Measurements from ENCODE around the gene ZNF219. TPM values are rescaled to one million over a fixed set of nuclear protein-coding genes. Genes with fewer than 3 reads are reported as not detected.

ZNF219 gene
- total RNA-seq, 1 experiment from 2014 or later, result 84.5 TPM

GRCh38 chr14:21123429-21123828 is 25.0 kb upstream of the ZNF219 start:
- Histone ChIP-seq H3K27ac (ENCODE audit: insufficient read length, low read depth, low read length) (no peak overlapping the region), H3K14ac (ENCODE audit: insufficient read depth, low read length) (no peak overlapping the region), H2BK15ac (ENCODE audit: low read depth, low read length) (no peak overlapping the region), H2BK20ac (ENCODE audit: low read depth, low read length, poor library complexity, severe bottlenecking) (no peak overlapping the region), H3K9ac (ENCODE audit: extremely low read depth, insufficient read length, low read length) (no peak overlapping the region), H2BK120ac (ENCODE audit: low read depth, low read length, poor library complexity, severe bottlenecking) (no peak overlapping the region), H3K27me3 (ENCODE audit: insufficient read depth, low read length) (no peaks in the 10 kb centered on the region), H3K4ac (ENCODE audit: low read depth, low read length) (no peak overlapping the region), H2BK5ac (ENCODE audit: insufficient read length, low read length) (no peak overlapping the region), H3K9me3 (ENCODE audit: control insufficient read depth, low read depth, low read length) (no peaks in the 10 kb centered on the region), H3K23ac (ENCODE audit: insufficient read length, low read depth, low read length) (no peak overlapping the region), H4K8ac (replicated peaks; ENCODE audit: insufficient read length, low read depth, low read length) (no peak overlapping the region), H3K4me1 (ENCODE audit: insufficient read depth, low read length) (no peaks in the 10 kb centered on the region), H3K4me2 (ENCODE audit: insufficient read depth, insufficient read length, low read length) (no peak overlapping the region), H4K91ac (ENCODE audit: insufficient read length, low read depth, low read length) (no peak overlapping the region), H2AFZ (ENCODE audit: low read length) (no peak overlapping the region), H2BK12ac (ENCODE audit: insufficient read length, low read depth, low read length) (no peak overlapping the region), H3K79me1 (ENCODE audit: insufficient read depth, low read depth, low read length, poor library complexity, severe bottlenecking) (no peaks in the 10 kb centered on the region), H4K20me1 (ENCODE audit: control insufficient read depth, insufficient read depth, insufficient read length) (no peaks in the 10 kb centered on the region), H3T11ph (ENCODE audit: low read length) (no peak overlapping the region), H4K5ac (ENCODE audit: insufficient read length, low read depth, low read length) (no peak overlapping the region), H3K56ac (ENCODE audit: insufficient read length, low read depth, low read length) (no peak overlapping the region), H3K18ac (ENCODE audit: insufficient read length, low read depth, low read length) (no peak overlapping the region), H2AK5ac (ENCODE audit: insufficient read length, low read length) (no peak overlapping the region), H3K79me2 (ENCODE audit: insufficient read depth, low read length) (no peaks in the 10 kb centered on the region), H3K23me2 (ENCODE audit: insufficient read length, low read depth, low read length, poor library complexity, severe bottlenecking) (no peaks in the 10 kb centered on the region)
- Mint-ChIP-seq H3K27ac (no peak overlapping the region), H3K36me3 (ENCODE audit: insufficient read depth in 1 of 3, low read depth in 3 of 3) (no peaks in the 10 kb centered on the region), H3K9me3 (no peaks in the 10 kb centered on the region; a peak in 1 of 5 replicates), H3K4me1 (no peaks in the 10 kb centered on the region), H3K4me3 (no peak overlapping the region), H3K27me3 (ENCODE audit: low read depth) (peaks cover 3% of the 10 kb centered on the region; the same call in 1 of the 2 replicates)
- WGBS (ENCODE audit: extremely low coverage, insufficient read length, low lambda C conversion rate), result no CpG with 5 or more reads among the region's 1 CpG
- TF ChIP-seq, protein P1, sequence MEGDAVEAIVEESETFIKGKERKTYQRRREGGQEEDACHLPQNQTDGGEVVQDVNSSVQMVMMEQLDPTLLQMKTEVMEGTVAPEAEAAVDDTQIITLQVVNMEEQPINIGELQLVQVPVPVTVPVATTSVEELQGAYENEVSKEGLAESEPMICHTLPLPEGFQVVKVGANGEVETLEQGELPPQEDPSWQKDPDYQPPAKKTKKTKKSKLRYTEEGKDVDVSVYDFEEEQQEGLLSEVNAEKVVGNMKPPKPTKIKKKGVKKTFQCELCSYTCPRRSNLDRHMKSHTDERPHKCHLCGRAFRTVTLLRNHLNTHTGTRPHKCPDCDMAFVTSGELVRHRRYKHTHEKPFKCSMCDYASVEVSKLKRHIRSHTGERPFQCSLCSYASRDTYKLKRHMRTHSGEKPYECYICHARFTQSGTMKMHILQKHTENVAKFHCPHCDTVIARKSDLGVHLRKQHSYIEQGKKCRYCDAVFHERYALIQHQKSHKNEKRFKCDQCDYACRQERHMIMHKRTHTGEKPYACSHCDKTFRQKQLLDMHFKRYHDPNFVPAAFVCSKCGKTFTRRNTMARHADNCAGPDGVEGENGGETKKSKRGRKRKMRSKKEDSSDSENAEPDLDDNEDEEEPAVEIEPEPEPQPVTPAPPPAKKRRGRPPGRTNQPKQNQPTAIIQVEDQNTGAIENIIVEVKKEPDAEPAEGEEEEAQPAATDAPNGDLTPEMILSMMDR (conservative IDR thresholded peaks at IDR 0.05), result no peak
- no peak for DNase-seq

Data from H9 (cell line).